Peyer's patch (tissue), 4 donors: Measurements from ENCODE around the gene GPR61.

Experiments used
- POLR2A ChIP-seq, 2 donors: fragments of 450-650 bp; IDR thresholded peaks; one replicate each; pipeline ENCODE4 v1.5.1; 2017; ENCODE audit warnings: antibody characterized with exemption in 2 of 2, mild to moderate bottlenecking in 2 of 2, moderate library complexity in 2 of 2
- TF ChIP-seq, protein P1 (sequence below), 6 experiments: fragments of 450-650 bp in 4 of 6; fragments of 200-600 bp in 2 of 6; sonication (generic) in 1 of 6; IDR thresholded peaks; one replicate each; pipeline ENCODE4 v1.5.1; 2017 to 2019; ENCODE audit warnings: antibody characterized with exemption in 6 of 6, mild to moderate bottlenecking in 3 of 6, moderate library complexity in 1 of 6

DNA sequence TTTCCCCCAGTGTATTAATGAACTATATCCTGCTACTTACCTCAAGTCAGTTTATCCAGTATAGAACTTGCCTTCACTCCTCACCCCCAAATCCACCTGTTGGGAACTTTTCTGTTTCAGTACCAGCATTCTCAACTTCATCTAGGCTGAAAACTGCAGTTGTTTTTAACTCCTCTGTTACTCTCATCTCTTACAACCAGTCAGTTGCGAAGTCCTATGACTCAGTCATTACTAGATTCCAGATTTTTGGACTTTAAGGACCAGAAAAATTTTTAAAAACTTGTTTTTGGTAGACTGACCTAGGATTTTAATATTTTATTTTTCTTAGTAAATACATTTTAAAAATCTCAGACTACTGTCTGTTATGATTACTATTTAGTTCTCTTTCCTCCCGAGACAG is 16.9 kb downstream of the GPR61 start:
- TF ChIP-seq, protein P1, sequence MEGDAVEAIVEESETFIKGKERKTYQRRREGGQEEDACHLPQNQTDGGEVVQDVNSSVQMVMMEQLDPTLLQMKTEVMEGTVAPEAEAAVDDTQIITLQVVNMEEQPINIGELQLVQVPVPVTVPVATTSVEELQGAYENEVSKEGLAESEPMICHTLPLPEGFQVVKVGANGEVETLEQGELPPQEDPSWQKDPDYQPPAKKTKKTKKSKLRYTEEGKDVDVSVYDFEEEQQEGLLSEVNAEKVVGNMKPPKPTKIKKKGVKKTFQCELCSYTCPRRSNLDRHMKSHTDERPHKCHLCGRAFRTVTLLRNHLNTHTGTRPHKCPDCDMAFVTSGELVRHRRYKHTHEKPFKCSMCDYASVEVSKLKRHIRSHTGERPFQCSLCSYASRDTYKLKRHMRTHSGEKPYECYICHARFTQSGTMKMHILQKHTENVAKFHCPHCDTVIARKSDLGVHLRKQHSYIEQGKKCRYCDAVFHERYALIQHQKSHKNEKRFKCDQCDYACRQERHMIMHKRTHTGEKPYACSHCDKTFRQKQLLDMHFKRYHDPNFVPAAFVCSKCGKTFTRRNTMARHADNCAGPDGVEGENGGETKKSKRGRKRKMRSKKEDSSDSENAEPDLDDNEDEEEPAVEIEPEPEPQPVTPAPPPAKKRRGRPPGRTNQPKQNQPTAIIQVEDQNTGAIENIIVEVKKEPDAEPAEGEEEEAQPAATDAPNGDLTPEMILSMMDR (IDR thresholded peaks at IDR 0.05), result no peak
- no peak for TF ChIP-seq POLR2A (IDR thresholded peaks at IDR 0.05)
